Ovary (tissue), 3 donors: Measurements from ENCODE around the gene CA9.

ENCODE experiments used
- CTCF ChIP-seq, 3 donors: fragments of 450-650 bp in 2 of 3; fragments of 200-600 bp in 1 of 3; IDR thresholded peaks; one replicate each; pipeline versions ENCODE4 v1.5.1 to v1.8.0; 2016 to 2022; ENCODE audit warnings: antibody characterized with exemption in 3 of 3, mild to moderate bottlenecking in 1 of 3
- EP300 ChIP-seq: sonication (generic); formaldehyde crosslinking; IDR thresholded peaks from one replicate; pipeline ENCODE4 v1.6.1; 2017; ENCODE audit warnings: antibody characterized with exemption
- POLR2A ChIP-seq: fragments of 450-650 bp; IDR thresholded peaks from one replicate; pipeline ENCODE4 v1.6.1; 2017; ENCODE audit warnings: antibody characterized with exemption, mild to moderate bottlenecking, moderate library complexity
- donor health status: DM: no; HTN: no; CAD: no.

GRCh38 chr9:35681341-35682002 lies 7.7 kb downstream of the CA9 start:
- TF ChIP-seq CTCF (IDR thresholded peaks at IDR 0.05) = no peak
- no peak for TF ChIP-seq POLR2A
- no peak for TF ChIP-seq EP300
